Measurements from ENCODE around the gene CUL3.

The CUL3 gene

GRCh38 chr2:224444783-224445182, 140.4 kb downstream of the CUL3 start:
- TF ChIP-seq CTCF (IDR thresholded peaks at IDR 0.05; ENCODE audit: control insufficient read depth, insufficient read depth, low read depth, low read length, missing control alignments) = no peak
- no peak for DNase-seq (ENCODE audit: low read depth)
- H3K4me3 ChIP-seq (ENCODE audit: control insufficient read depth, low read depth, low read length) = no peak overlapping the region

GRCh38 chr2:224444021-224444420, 141.1 kb downstream of the CUL3 start:
- H3K4me3 ChIP-seq (ENCODE audit: control insufficient read depth, low read depth, low read length) = no peak overlapping the region
- DNase-seq (ENCODE audit: low read depth) = no peak
- TF ChIP-seq CTCF (IDR thresholded peaks at IDR 0.05; ENCODE audit: control insufficient read depth, insufficient read depth, low read depth, low read length, missing control alignments) = no peak

- peak overlapping the region; percentile 45 for H3K4me3 ChIP-seq (ENCODE audit: control insufficient read depth, low read depth, low read length)
- no peak for TF ChIP-seq CTCF (IDR thresholded peaks at IDR 0.05; ENCODE audit: control insufficient read depth, insufficient read depth, low read depth, low read length, missing control alignments)
- DNase-seq (ENCODE audit: low read depth) = no peak
Measured at GRCh38 chr2:224442071-224442967, 142.8 kb downstream of the CUL3 start.

GRCh38 chr2:224440988-224441387, 144.2 kb downstream of the CUL3 start:
- H3K4me3 ChIP-seq (ENCODE audit: control insufficient read depth, low read depth, low read length) = no peak overlapping the region
- no peak for TF ChIP-seq CTCF (IDR thresholded peaks at IDR 0.05; ENCODE audit: control insufficient read depth, insufficient read depth, low read depth, low read length, missing control alignments)
- DNase-seq (ENCODE audit: low read depth) = no peak

GRCh38 chr2:224438726-224439125, 146.4 kb downstream of the CUL3 start:
- no peak overlapping the region for H3K4me3 ChIP-seq (ENCODE audit: control insufficient read depth, low read depth, low read length)
- no peak for DNase-seq (ENCODE audit: low read depth)
- TF ChIP-seq CTCF (IDR thresholded peaks at IDR 0.05; ENCODE audit: control insufficient read depth, insufficient read depth, low read depth, low read length, missing control alignments) = no peak

- no peak overlapping the region for H3K4me3 ChIP-seq (ENCODE audit: control insufficient read depth, low read depth, low read length)
- no peak for DNase-seq (ENCODE audit: low read depth)
- no peak for TF ChIP-seq CTCF (IDR thresholded peaks at IDR 0.05; ENCODE audit: control insufficient read depth, insufficient read depth, low read depth, low read length, missing control alignments)
Measured at GRCh38 chr2:224436634-224437033, 148.5 kb downstream of the CUL3 start.
